ENCODE data around the gene PLEKHA6.
"Not testable (repeated sequence)": the region's sequence is repeated elsewhere in the genome, so short reads cannot be mapped to it uniquely, and the experiment has no call there.

Gene PLEKHA6

GRCh38 chr1:204250428-204251030, 109.2 kb downstream of the PLEKHA6 start:
- H3K27ac Mint-ChIP-seq, result no peak overlapping the region
- DNase-seq (ENCODE audit: low spot score in 2 of 2) (no peak), ATAC-seq (ENCODE audit: low read depth) (no peak)
- H3K4me1 Mint-ChIP-seq, result no peaks in the 10 kb centered on the region
- H3K9me3 Mint-ChIP-seq, result no peaks in the 10 kb centered on the region
- no peak overlapping the region for H3K4me3 Mint-ChIP-seq
- peaks cover 2% of the 10 kb centered on the region for H3K36me3 Mint-ChIP-seq
- H3K27me3 Mint-ChIP-seq, result peaks cover 8% of the 10 kb centered on the region

GRCh38 chr1:204249736-204250427, 109.8 kb downstream of the PLEKHA6 start:
- no peak for ATAC-seq (ENCODE audit: low read depth)
- DNase-seq (ENCODE audit: low spot score in 2 of 2), result no peak
- Mint-ChIP-seq H3K9me3 (no peaks in the 10 kb centered on the region), H3K36me3 (peaks cover 2% of the 10 kb centered on the region), H3K4me3 (no peak overlapping the region), H3K4me1 (no peaks in the 10 kb centered on the region), H3K27ac (no peak overlapping the region), H3K27me3 (peaks cover 8% of the 10 kb centered on the region)

DNA sequence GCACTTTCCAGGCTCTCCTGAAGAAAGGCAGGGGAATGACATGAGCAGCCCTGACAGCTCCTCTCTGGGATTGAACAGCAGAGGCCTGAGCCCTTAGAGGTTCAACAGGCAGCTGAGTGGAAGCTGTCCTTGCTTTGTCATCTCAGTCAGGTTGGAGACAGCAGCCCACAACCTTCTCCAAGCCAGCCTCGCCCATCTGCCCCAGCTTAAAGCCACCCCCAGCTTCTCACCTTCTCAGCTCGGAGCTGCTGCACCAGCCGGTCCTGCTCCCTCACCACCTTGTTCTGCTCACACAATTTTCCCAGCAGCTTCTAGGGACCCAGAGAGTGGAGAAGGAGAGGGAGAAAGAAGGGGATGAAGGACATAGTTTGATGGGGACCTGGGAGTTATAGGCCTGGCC, 110.8 kb downstream of the PLEKHA6 start:
- ATAC-seq (ENCODE audit: low read depth) (no peak), DNase-seq (ENCODE audit: low spot score in 2 of 2) (no peak)
- Mint-ChIP-seq H3K4me3 (no peak overlapping the region), H3K36me3 (peaks cover 2% of the 10 kb centered on the region), H3K9me3 (no peaks in the 10 kb centered on the region), H3K4me1 (no peaks in the 10 kb centered on the region), H3K27ac (no peak overlapping the region), H3K27me3 (peaks cover 11% of the 10 kb centered on the region)

DNA sequence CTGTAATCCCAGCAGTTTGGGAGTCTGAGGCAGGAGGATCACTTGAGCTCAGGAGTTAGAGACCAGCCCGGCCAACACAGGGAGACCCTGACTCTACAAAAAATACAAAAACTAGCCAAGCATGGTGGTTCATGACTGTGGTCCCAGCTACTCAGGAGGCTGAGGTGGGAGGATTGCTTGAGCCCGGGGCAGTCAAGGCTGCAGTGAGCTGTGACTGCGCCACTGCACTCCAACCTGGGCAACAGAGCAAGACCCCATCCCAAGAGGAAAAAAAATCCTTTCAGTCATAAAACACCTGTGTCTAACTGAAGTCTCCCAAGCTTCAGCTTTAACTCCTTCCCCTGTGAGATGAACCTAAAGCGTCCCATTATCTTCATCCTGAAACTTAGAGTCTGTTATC, 112.9 kb downstream of the PLEKHA6 start:
- H3K27me3 Mint-ChIP-seq, result peaks cover 13% of the 10 kb centered on the region
- H3K27ac Mint-ChIP-seq, result no peak overlapping the region
- peaks cover 2% of the 10 kb centered on the region for H3K36me3 Mint-ChIP-seq
- no peak for ATAC-seq (ENCODE audit: low read depth)
- H3K9me3 Mint-ChIP-seq, result no peaks in the 10 kb centered on the region
- no peak for DNase-seq (ENCODE audit: low spot score in 2 of 2)
- H3K4me3 Mint-ChIP-seq, result no peak overlapping the region
- no peaks in the 10 kb centered on the region for H3K4me1 Mint-ChIP-seq

GRCh38 chr1:204242920-204243319, 116.8 kb downstream of the PLEKHA6 start:
- no peaks in the 10 kb centered on the region for H3K36me3 Mint-ChIP-seq
- no peak for DNase-seq (ENCODE audit: low spot score in 2 of 2)
- H3K4me3 Mint-ChIP-seq, result no peak overlapping the region
- no peaks in the 10 kb centered on the region for H3K4me1 Mint-ChIP-seq
- no peaks in the 10 kb centered on the region for H3K9me3 Mint-ChIP-seq
- no peak overlapping the region for H3K27ac Mint-ChIP-seq
- no peak for ATAC-seq (ENCODE audit: low read depth)
- H3K27me3 Mint-ChIP-seq, result peaks cover 10% of the 10 kb centered on the region

- DNase-seq (ENCODE audit: low spot score in 2 of 2), result no peak
- Mint-ChIP-seq H3K27me3 (peaks cover 10% of the 10 kb centered on the region), H3K4me3 (no peak overlapping the region), H3K4me1 (no peaks in the 10 kb centered on the region), H3K9me3 (no peaks in the 10 kb centered on the region), H3K36me3 (no peaks in the 10 kb centered on the region), H3K27ac (no peak overlapping the region)
- no peak for ATAC-seq (ENCODE audit: low read depth)
Observed at GRCh38 chr1:204241914-204242313, 117.8 kb downstream of the PLEKHA6 start.

DNA sequence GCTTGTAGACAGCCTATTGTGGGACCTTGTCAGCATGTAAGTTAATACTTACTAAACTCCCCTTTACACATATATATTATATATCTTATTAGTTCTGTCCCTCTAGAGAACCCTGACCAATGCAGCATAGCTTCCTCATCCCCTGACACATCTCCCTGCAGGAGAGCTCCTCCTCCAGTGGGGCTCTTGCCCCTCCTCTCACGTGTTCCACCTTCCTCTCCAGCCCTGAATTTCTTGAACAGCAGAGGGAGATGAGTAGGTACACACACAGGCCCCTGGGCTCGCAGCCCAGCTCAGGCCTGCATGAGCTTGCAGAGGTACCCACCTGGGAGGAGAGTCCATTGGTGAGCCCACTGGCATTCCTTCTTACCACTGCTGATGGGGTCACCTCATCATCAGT, 118.7 kb downstream of the PLEKHA6 start:
- Mint-ChIP-seq H3K4me1 (no peaks in the 10 kb centered on the region), H3K4me3 (no peak overlapping the region), H3K36me3 (no peaks in the 10 kb centered on the region), H3K27ac (no peak overlapping the region), H3K27me3 (peaks cover 11% of the 10 kb centered on the region), H3K9me3 (no peaks in the 10 kb centered on the region)
- DNase-seq (ENCODE audit: low spot score in 2 of 2) (no peak), ATAC-seq (ENCODE audit: low read depth) (no peak)

- H3K4me3 Mint-ChIP-seq, result no peak overlapping the region
- peaks cover 14% of the 10 kb centered on the region for H3K27me3 Mint-ChIP-seq
- DNase-seq (ENCODE audit: low spot score in 2 of 2) (no peak), ATAC-seq (ENCODE audit: low read depth) (no peak)
- H3K9me3 Mint-ChIP-seq, result no peaks in the 10 kb centered on the region
- no peaks in the 10 kb centered on the region for H3K4me1 Mint-ChIP-seq
- H3K36me3 Mint-ChIP-seq, result no peaks in the 10 kb centered on the region
- no peak overlapping the region for H3K27ac Mint-ChIP-seq
Observed at GRCh38 chr1:204240233-204240632, 119.5 kb downstream of the PLEKHA6 start.

DNA sequence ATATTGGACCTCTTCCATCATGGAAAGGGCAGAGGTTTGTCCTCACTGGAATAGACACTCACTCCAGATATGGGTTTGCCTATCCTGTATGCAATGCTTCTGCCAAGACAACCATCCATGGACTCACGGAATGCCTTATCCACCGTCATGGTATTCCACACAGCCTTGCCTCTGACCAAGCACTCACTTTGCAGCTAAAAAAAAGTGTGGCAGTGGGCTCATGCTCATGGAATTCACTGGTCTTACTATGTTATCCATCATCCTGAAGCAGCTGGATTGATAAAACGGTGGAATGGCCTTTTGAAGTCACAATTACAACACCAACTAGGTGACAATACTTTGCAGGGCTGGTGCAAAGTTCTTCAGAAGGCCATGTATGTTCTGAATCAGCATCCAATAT, 120.3 kb downstream of the PLEKHA6 start:
- peaks cover 15% of the 10 kb centered on the region for H3K27me3 Mint-ChIP-seq
- not testable (repeated sequence) for H3K4me3 Mint-ChIP-seq; H3K9me3 Mint-ChIP-seq; H3K27ac Mint-ChIP-seq; DNase-seq (ENCODE audit: low spot score in 2 of 2); H3K4me1 Mint-ChIP-seq; H3K36me3 Mint-ChIP-seq; ATAC-seq (ENCODE audit: low read depth)

DNA sequence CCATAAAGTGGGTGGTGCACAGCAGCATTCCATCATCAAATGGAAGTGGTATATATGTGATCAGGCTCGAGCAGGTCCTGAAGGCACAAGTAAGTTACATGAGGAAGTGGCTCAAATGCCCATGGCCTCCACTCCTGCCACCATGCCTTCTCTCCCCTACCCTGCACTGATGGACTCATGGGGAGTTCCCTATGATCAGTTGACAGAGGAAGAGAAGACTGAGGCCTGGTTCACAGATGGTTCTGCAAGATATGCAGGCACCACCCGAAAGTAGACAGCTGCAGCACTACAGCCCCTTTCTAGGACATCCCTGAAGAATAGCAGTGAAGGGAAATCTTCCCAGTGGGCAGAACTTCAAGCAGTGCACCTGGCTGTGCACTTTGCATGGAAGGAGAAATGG, 121.2 kb downstream of the PLEKHA6 start:
- not testable (repeated sequence) for H3K9me3 Mint-ChIP-seq; H3K4me3 Mint-ChIP-seq; H3K36me3 Mint-ChIP-seq; ATAC-seq (ENCODE audit: low read depth); H3K27ac Mint-ChIP-seq; H3K4me1 Mint-ChIP-seq; DNase-seq (ENCODE audit: low spot score in 2 of 2)
- H3K27me3 Mint-ChIP-seq, result peaks cover 13% of the 10 kb centered on the region

DNA sequence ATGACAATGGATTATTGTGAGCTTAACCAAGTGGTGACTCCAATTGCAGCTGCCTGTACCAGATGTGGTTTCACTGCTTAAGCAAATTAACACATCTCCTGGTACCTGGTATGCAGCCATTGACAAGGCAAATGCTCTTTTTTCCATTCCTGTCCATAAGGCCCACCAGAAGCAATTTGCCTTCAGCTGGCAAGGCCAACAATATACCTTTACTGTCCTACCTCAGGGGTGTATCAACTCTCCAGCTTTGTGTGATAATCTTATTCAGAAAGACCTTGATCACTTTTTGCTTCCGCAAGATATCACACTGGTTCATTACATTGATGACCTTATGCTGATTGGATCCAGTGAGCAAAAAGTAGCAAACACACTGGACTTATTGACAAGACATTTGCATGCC, 122.2 kb downstream of the PLEKHA6 start:
- not testable (repeated sequence) for H3K9me3 Mint-ChIP-seq, H3K36me3 Mint-ChIP-seq

DNA sequence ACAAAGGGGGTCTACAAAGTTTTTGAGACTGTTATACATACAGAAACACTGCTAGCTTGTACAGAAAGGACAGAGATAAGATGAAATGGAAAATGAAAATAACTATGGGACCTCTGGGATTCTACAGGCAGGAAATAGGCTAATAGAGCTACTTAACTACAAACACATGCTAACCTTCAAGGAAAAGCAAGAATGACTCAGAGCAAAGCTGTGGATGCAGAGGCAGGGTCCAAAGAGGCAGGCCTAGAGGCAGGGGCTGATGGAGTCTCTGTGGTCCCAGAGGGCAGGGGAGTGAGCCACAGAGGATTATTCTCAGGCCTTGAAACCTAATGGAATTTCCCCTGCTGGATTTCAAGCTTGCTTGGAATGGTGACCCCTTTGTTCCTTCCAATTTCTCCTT, 127.2 kb downstream of the PLEKHA6 start:
- no peak for ATAC-seq (ENCODE audit: low read depth)
- Mint-ChIP-seq H3K9me3 (no peaks in the 10 kb centered on the region), H3K36me3 (no peaks in the 10 kb centered on the region), H3K4me1 (no peaks in the 10 kb centered on the region), H3K27me3 (peaks cover 9% of the 10 kb centered on the region), H3K4me3 (no peak overlapping the region), H3K27ac (no peak overlapping the region)
- no peak for DNase-seq (ENCODE audit: low spot score in 2 of 2)

More for the DNA sequence above, 122.2 kb downstream of the PLEKHA6 start:
- H3K4me1 Mint-ChIP-seq; ATAC-seq (ENCODE audit: low read depth); DNase-seq (ENCODE audit: low spot score in 2 of 2); H3K4me3 Mint-ChIP-seq; H3K27ac Mint-ChIP-seq: not testable (repeated sequence)
- peaks cover 12% of the 10 kb centered on the region for H3K27me3 Mint-ChIP-seq

DNA sequence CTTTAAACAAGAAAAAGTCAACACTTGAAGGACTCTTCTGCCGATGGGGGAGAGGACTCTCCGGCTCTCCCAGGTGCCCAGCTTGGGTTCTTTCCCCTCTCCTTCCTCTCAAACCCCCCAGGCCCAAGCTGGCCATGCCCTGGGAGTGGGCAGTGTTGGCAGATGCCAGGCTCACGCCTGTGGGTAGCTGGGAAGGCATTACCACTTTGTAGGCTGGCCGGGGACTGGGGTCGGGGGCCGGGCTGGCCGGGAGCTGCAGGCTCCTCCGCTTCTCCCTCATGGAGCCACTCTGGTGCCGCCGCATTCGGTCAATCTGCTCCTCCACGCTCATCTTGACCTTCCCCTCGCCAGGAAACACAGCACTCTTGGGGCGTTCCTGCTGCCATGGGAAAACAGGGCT, 129.5 kb downstream of the PLEKHA6 start:
- H3K27ac Mint-ChIP-seq, result no peak overlapping the region
- no peaks in the 10 kb centered on the region for H3K36me3 Mint-ChIP-seq
- no peaks in the 10 kb centered on the region for H3K4me1 Mint-ChIP-seq
- DNase-seq (ENCODE audit: low spot score in 2 of 2) (no peak), ATAC-seq (ENCODE audit: low read depth) (no peak)
- H3K27me3 Mint-ChIP-seq, result peaks cover 6% of the 10 kb centered on the region
- H3K4me3 Mint-ChIP-seq, result no peak overlapping the region
- no peaks in the 10 kb centered on the region for H3K9me3 Mint-ChIP-seq

- Mint-ChIP-seq H3K4me1 (no peaks in the 10 kb centered on the region), H3K36me3 (no peaks in the 10 kb centered on the region), H3K27ac (no peak overlapping the region), H3K27me3 (peaks cover 3% of the 10 kb centered on the region), H3K9me3 (no peaks in the 10 kb centered on the region), H3K4me3 (no peak overlapping the region)
- no peak for DNase-seq (ENCODE audit: low spot score in 2 of 2)
- no peak for ATAC-seq (ENCODE audit: low read depth)
Observed at GRCh38 chr1:204228896-204229295, 130.8 kb downstream of the PLEKHA6 start.

Data from memory B cell (primary cell).